HepG2 (cell line): ENCODE measurements around the gene BACH1. TPM values are rescaled to one million over a fixed set of nuclear protein-coding genes. Genes with fewer than 3 reads are reported as not detected.

Experiments used
- DMAP1 ChIP-seq: IDR thresholded peaks from 2 replicates; pipeline ENCODE4 v1.6.1; 2016
- HNF4A ChIP-seq: sonication (generic); formaldehyde crosslinking; IDR thresholded peaks from 2 replicates; pipeline ENCODE4 v1.4.0; 2020; ENCODE audit warnings: missing genetic modification reagents
- MEIS1 ChIP-seq: sonication (generic); formaldehyde crosslinking; IDR thresholded peaks from 2 replicates; pipeline ENCODE4 v1.9.0; 2021; ENCODE audit warnings: mild to moderate bottlenecking, missing genetic modification reagents, moderate library complexity, borderline replicate concordance
- MZF1 ChIP-seq: sonication (generic); formaldehyde crosslinking; IDR thresholded peaks from 2 replicates; pipeline ENCODE4 v1.8.1; 2023; ENCODE audit warnings: mild to moderate bottlenecking, missing genetic modification reagents, borderline replicate concordance
- NONO ChIP-seq, 2 experiments: fragments of 450-650 bp in 1 of 2; sonication (generic) in 1 of 2; formaldehyde crosslinking in 1 of 2; IDR thresholded peaks in 1 of 2; conservative IDR thresholded peaks in 1 of 2; 2 replicates each; pipeline versions ENCODE4 v1.6.1 to v1.8.0; 2017 to 2022; ENCODE audit warnings: mild to moderate bottlenecking in 1 of 2, missing genetic modification reagents in 1 of 2, moderate library complexity in 1 of 2
- POLR2AphosphoS5 ChIP-seq: IDR thresholded peaks from 2 replicates; pipeline ENCODE4 v1.6.1; 2012; ENCODE audit warnings: low read depth, low read length
- PRDM10 ChIP-seq: sonication (generic); formaldehyde crosslinking; IDR thresholded peaks from 2 replicates; pipeline ENCODE4 v1.4.0; 2020; ENCODE audit warnings: low read depth, missing genetic modification reagents
- RFX5 ChIP-seq: IDR thresholded peaks from 2 replicates; pipeline ENCODE4 v1.6.1; 2011; ENCODE audit warnings: low read depth, low read length, improper control_type of control experiment
- TRIM24 ChIP-seq: sonication (generic); formaldehyde crosslinking; IDR thresholded peaks from 2 replicates; pipeline ENCODE4 v1.8.0; 2022; ENCODE audit warnings: mild to moderate bottlenecking, missing genetic modification reagents
- ZKSCAN1 ChIP-seq: fragments of 150-350 bp; IDR thresholded peaks from 2 replicates; pipeline ENCODE4 v1.6.1; 2014; ENCODE audit warnings: low read length
- ZNF256 ChIP-seq: sonication (generic); formaldehyde crosslinking; conservative IDR thresholded peaks from 2 replicates; pipeline ENCODE4 v1.4.0; 2020; ENCODE audit warnings: missing genetic modification reagents
- ZNF331 ChIP-seq: sonication (generic); formaldehyde crosslinking; IDR thresholded peaks from 2 replicates; pipeline ENCODE4 v1.4.0; 2020; ENCODE audit warnings: missing genetic modification reagents
- ZNF34 ChIP-seq: sonication (generic); formaldehyde crosslinking; IDR thresholded peaks from 2 replicates; pipeline ENCODE4 v1.4.0; 2020; ENCODE audit warnings: mild to moderate bottlenecking, missing genetic modification reagents, borderline replicate concordance
- polyA plus RNA-seq, 8 experiments: library from polyadenylated mRNA; depleted of rRNA in 3 of 8; stranded (reverse) in 7 of 8; unstranded in 1 of 8; fragments of >200 nt; fragmentation: Illumina TruSeq in 4 of 8; extraction: Trizol in 4 of 8; gene quantifications; 2 replicates each; pipeline versions ENCODE4 v1.2.1 to v1.2.3, GENCODE V29; 2011 to 2016; ENCODE audit warnings: low read depth in 4 of 8, missing spikeins in 1 of 8, mixed read lengths in 1 of 8; ENCODE audit not compliant: insufficient read depth in 1 of 8
- total RNA-seq, 5 experiments: library from RNA; depleted of rRNA; stranded (reverse); fragments of >200 nt; fragmentation: Illumina TruSeq; extraction: Trizol; gene quantifications; 2 replicates each; pipeline ENCODE4 v1.2.3, GENCODE V29; 2016; ENCODE audit warnings: low read depth in 1 of 5
- TF ChIP-seq, protein P1 (sequence below): sonication (generic); formaldehyde crosslinking; IDR thresholded peaks from 2 replicates; pipeline ENCODE4 v1.5.0; 2020; ENCODE audit warnings: mild to moderate bottlenecking, missing genetic modification reagents, borderline replicate concordance

Gene BACH1
- total and polyA plus RNA-seq, 2 of the 13 experiments (the other 11 are each of a cell fraction or from before 2014, with no cell fraction given) = 16.5 to 51.7 TPM

DNA sequence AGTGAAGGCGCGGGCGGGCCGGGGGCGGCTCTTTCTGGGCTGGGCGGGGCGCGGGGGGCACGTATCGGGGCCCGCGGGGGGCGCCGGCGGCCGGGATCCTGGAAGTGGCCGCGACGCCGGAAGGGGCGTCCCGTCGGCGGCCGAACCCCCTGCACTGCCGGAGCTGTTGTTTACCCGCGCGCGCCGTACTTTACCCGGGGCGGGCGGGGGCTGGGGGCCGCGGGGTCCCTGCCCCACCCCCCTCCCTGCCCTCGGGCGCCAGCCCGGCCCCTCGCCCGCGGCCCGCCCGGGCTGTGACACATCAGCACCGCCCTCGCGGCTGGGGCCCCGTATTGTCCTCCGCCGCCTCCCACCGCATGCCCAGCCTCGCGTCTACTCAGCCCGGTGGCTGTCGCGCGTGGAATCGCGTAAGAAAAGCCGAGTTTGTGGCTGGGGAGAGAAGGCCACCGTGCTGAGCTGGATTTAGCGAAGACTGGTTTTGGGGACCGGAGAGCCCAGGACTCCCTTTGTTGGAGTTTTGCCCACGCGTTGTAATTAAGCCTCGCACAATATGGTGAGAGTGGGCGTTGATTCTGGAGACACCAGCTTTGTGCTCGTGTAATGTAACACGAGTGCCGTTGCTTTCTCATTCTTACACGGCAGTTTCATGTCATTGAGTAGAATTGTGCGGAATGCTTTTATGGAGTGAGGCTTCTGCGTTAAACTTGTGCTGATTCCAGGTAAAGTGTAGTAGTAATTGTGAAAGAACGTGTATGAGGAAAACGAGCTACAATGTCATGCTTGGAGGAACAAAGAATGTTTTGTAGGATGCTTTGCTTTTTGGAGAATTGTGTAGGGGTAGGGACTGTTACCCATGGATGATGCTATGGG lies 559 bp downstream of the BACH1 start (continued):
- TF ChIP-seq ZNF256 (CRISPR knock-in tag) = no peak
- no peak for TF ChIP-seq MZF1 (CRISPR knock-in tag)
- TF ChIP-seq, protein P1, sequence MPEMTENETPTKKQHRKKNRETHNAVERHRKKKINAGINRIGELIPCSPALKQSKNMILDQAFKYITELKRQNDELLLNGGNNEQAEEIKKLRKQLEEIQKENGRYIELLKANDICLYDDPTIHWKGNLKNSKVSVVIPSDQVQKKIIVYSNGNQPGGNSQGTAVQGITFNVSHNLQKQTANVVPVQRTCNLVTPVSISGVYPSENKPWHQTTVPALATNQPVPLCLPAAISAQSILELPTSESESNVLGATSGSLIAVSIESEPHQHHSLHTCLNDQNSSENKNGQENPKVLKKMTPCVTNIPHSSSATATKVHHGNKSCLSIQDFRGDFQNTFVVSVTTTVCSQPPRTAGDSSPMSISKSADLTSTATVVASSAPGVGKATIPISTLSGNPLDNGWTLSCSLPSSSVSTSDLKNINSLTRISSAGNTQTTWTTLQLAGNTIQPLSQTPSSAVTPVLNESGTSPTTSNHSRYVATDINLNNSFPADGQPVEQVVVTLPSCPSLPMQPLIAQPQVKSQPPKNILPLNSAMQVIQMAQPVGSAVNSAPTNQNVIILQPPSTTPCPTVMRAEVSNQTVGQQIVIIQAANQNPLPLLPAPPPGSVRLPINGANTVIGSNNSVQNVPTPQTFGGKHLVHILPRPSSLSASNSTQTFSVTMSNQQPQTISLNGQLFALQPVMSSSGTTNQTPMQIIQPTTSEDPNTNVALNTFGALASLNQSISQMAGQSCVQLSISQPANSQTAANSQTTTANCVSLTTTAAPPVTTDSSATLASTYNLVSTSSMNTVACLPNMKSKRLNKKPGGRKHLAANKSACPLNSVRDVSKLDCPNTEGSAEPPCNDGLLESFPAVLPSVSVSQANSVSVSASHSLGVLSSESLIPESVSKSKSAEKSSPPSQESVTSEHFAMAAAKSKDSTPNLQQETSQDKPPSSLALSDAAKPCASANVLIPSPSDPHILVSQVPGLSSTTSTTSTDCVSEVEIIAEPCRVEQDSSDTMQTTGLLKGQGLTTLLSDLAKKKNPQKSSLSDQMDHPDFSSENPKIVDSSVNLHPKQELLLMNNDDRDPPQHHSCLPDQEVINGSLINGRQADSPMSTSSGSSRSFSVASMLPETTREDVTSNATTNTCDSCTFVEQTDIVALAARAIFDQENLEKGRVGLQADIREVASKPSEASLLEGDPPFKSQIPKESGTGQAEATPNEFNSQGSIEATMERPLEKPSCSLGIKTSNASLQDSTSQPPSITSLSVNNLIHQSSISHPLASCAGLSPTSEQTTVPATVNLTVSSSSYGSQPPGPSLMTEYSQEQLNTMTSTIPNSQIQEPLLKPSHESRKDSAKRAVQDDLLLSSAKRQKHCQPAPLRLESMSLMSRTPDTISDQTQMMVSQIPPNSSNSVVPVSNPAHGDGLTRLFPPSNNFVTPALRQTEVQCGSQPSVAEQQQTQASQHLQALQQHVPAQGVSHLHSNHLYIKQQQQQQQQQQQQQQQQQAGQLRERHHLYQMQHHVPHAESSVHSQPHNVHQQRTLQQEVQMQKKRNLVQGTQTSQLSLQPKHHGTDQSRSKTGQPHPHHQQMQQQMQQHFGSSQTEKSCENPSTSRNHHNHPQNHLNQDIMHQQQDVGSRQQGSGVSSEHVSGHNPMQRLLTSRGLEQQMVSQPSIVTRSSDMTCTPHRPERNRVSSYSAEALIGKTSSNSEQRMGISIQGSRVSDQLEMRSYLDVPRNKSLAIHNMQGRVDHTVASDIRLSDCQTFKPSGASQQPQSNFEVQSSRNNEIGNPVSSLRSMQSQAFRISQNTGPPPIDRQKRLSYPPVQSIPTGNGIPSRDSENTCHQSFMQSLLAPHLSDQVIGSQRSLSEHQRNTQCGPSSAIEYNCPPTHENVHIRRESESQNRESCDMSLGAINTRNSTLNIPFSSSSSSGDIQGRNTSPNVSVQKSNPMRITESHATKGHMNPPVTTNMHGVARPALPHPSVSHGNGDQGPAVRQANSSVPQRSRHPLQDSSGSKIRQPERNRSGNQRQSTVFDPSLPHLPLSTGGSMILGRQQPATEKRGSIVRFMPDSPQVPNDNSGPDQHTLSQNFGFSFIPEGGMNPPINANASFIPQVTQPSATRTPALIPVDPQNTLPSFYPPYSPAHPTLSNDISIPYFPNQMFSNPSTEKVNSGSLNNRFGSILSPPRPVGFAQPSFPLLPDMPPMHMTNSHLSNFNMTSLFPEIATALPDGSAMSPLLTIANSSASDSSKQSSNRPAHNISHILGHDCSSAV = no peak
- peak; percentile 43 for TF ChIP-seq POLR2AphosphoS5
- no peak for TF ChIP-seq ZKSCAN1
- no peak for TF ChIP-seq NONO (IDR thresholded peaks at IDR 0.05)
- TF ChIP-seq NONO (CRISPR knock-in tag; conservative IDR thresholded peaks at IDR 0.05) = peak; percentile 70; the same call in 1 of the 2 replicates
- no peak; the same call in 1 of the 2 replicates for TF ChIP-seq HNF4A (CRISPR knock-in tag)
- TF ChIP-seq MEIS1 (CRISPR knock-in tag) = no peak; the same call in 1 of the 2 replicates
- no peak for TF ChIP-seq TRIM24 (CRISPR knock-in tag)
- TF ChIP-seq ZNF331 (CRISPR knock-in tag) = peak; percentile 64; the same call in 1 of the 2 replicates
- no peak for TF ChIP-seq RFX5
- TF ChIP-seq DMAP1 (CRISPR knock-in tag) = peak; percentile 87; the same call in 1 of the 2 replicates
- no peak for TF ChIP-seq PRDM10 (CRISPR knock-in tag)
- no peak for TF ChIP-seq ZNF34
